Spinal cord (tissue), 10 donors: ENCODE measurements around the gene BCL7A. TPM values are rescaled to one million over a fixed set of nuclear protein-coding genes. Genes with fewer than 3 reads are reported as not detected.
A peak's percentile ranks its signal among the peaks of the same experiment; 100 is the strongest.

Experiments used
- DNase-seq, 6 donors: peaks; one replicate each; pipeline versions ENCODE4 v3.0.0 to v3.0.0-alpha.2; 2013 to 2015; ENCODE audit warnings: low spot score in 6 of 6, low read depth in 4 of 6
- H3K27ac ChIP-seq: one replicate; pipeline ENCODE4 v1.5.1; 2013; ENCODE audit warnings: low read depth, low read length, control low read depth
- H3K27me3 ChIP-seq: one replicate; pipeline ENCODE4 v1.6.1; 2013; ENCODE audit warnings: low read length; ENCODE audit not compliant: control insufficient read depth, insufficient read depth
- H3K36me3 ChIP-seq: one replicate; pipeline ENCODE4 v1.6.1; 2013; ENCODE audit warnings: low read length; ENCODE audit not compliant: control insufficient read depth, insufficient read depth
- H3K4me1 ChIP-seq: one replicate; pipeline ENCODE4 v1.6.1; 2013; ENCODE audit warnings: low read length; ENCODE audit not compliant: control insufficient read depth, insufficient read depth
- H3K4me3 ChIP-seq: one replicate; pipeline ENCODE4 v1.5.1; 2013; ENCODE audit warnings: low read depth, low read length, control low read depth
- H3K9me3 ChIP-seq: one replicate; pipeline ENCODE4 v1.6.1; 2013; ENCODE audit warnings: low read length; ENCODE audit not compliant: control insufficient read depth, insufficient read depth
- WGBS: methylation state at CpG from one replicate; pipeline ENCODE4 v1.1.5; 2013; ENCODE audit warnings: missing lambda C conversion rate; ENCODE audit not compliant: insufficient coverage; 5-methylcytosine and 5-hydroxymethylcytosine counted together
- polyA plus RNA-seq, 2 donors: library from polyadenylated mRNA; unstranded; fragments of 120-200 nt; gene quantifications; one replicate each; pipeline ENCODE4 v1.2.1, GENCODE V29; 2013; ENCODE audit not compliant: insufficient read length in 2 of 2
- total RNA-seq, 2 donors: library from RNA; depleted of rRNA in 1 of 2; stranded (reverse); fragments of 120-200 nt in 1 of 2; fragments of >200 nt in 1 of 2; gene quantifications; one replicate each; pipeline versions ENCODE4 v1.2.3 to v1.2.4, GENCODE V29; 2013 to 2014
- donor health status: healthy.

BCL7A gene
- total and polyA plus RNA-seq, 4 donors, result 17.9 to 45.6 (median 31.7) TPM

DNA sequence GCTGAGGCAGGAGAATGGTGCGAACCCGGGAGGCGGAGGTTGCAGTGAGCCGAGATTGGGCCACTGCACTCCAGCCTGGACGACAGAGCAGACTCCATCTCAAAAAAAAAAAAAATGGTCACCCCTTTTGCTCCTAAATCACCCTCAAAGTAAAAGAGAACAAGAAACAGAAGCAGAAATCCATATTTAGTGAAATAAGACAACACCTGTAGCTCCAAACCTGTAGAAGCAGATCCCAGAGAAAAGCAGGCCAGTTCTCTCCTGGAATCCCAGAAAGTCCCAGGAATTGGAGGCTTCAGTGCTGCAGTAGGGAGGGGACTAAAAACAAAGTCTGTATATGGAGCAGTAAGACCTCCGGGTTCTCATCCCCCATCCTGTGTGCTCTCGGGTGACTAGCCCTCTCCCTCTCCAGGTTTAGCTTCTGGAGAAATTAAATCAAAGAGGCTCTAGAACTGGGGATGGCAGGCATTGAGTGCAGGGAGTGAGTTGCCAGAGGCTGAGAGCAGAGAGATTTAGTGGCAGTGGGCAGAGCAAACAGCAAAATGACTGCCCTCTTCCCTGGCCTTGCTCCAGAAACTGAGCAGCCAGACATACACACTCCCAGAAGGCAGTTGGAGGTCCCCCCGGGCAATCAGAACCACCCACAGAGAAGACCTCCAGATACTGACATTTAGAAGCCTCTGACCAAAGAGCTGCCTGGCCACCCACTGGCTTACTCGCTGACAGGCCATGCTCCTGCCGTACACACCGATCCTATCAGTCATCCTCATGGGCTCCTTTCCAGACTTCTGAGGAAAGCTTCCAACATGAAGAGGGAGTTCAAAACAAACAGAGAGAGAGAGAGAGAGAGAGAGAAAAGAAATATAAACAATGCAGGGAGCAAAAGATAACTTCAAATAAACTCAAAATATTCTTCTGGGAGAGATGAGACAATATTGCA, 50.6 kb downstream of the BCL7A start:
- Histone ChIP-seq H3K27ac (peak overlapping the region; percentile 67), H3K4me3 (no peak overlapping the region), H3K9me3 (no peaks in the 10 kb centered on the region), H3K27me3 (no peaks in the 10 kb centered on the region), H3K36me3 (no peaks in the 10 kb centered on the region), H3K4me1 (peaks cover 19% of the 10 kb centered on the region)
- 67% methylated on average over 4 of the region's 11 CpGs for WGBS
- peak in 2 of 6 donors; percentile 74 to 76 for DNase-seq

GRCh38 chr12:122073815-122074214, 52.1 kb downstream of the BCL7A start:
- DNase-seq, result no peak
- H3K4me3 ChIP-seq, result no peak overlapping the region
- H3K27me3 ChIP-seq, result no peaks in the 10 kb centered on the region
- no peak overlapping the region for H3K27ac ChIP-seq
- no peaks in the 10 kb centered on the region for H3K9me3 ChIP-seq
- H3K36me3 ChIP-seq, result no peaks in the 10 kb centered on the region
- H3K4me1 ChIP-seq, result peaks cover 22% of the 10 kb centered on the region
- no CpG with 5 or more reads among the region's 1 CpG for WGBS

DNA sequence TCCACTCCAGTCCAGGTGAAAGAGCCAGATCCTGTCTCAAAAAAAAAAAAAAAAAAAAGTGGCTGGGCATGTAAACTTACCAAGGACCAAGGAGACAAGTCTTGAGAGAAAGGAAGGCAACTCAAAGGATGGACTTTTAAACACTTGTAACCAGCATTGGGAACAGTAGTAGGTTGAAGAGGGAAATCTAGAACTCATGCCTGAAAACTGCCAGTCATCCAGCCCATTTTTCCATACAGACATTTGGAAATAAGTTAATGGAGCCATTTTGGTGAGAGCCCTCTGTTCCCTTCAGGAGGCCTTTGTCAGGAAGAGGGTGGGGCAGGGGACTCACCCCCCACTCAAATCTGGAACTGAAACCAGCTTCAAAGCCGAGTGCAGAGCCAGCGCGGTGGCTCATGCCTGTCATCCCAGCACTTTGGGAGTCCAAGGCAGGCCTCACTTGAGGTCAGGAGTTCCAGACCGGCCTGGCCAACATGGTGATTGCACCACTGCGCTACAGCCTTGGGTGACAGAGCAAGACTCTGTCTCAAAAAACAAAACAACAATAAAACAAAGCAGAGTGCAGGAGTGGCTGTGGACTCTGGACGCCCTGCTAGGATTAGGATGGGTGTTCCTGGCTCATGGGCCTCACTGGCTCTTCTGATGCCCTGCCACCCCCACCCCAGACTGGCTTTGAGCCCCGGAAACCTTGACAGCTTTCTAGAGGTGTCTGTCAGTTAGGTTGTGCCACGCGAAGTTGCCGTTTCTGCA, 55.2 kb downstream of the BCL7A start:
- WGBS, result 88% methylated on average over 7 of the region's 10 CpGs
- H3K4me1 ChIP-seq, result peaks cover 47% of the 10 kb centered on the region

GRCh38 chr12:122078141-122079032, 56.7 kb downstream of the BCL7A start, which contains the start of gene MLXIP:
MLXIP (plus strand) TSS chr12:122078756; CDS start chr12:122078854, 98 bp downstream.
- DNase-seq, result peak in 5 of 6 donors; percentile 81 to 98 (median 89)
- no peaks in the 10 kb centered on the region for H3K9me3 ChIP-seq
- H3K36me3 ChIP-seq, result no peaks in the 10 kb centered on the region
- peaks cover 45% of the 10 kb centered on the region for H3K4me1 ChIP-seq
- H3K27ac ChIP-seq, result peak within 1 kb of the TSS; percentile 50
- under 1% methylated on average over 112 of the region's 113 CpGs for WGBS
- no peaks in the 10 kb centered on the region for H3K27me3 ChIP-seq
- peak within 1 kb of the TSS; percentile 81 for H3K4me3 ChIP-seq

More for the DNA sequence above, 55.2 kb downstream of the BCL7A start:
- DNase-seq, result no peak
- Histone ChIP-seq H3K27me3 (no peaks in the 10 kb centered on the region), H3K36me3 (no peaks in the 10 kb centered on the region), H3K27ac (no peak overlapping the region), H3K9me3 (no peaks in the 10 kb centered on the region), H3K4me3 (no peak overlapping the region)

DNA sequence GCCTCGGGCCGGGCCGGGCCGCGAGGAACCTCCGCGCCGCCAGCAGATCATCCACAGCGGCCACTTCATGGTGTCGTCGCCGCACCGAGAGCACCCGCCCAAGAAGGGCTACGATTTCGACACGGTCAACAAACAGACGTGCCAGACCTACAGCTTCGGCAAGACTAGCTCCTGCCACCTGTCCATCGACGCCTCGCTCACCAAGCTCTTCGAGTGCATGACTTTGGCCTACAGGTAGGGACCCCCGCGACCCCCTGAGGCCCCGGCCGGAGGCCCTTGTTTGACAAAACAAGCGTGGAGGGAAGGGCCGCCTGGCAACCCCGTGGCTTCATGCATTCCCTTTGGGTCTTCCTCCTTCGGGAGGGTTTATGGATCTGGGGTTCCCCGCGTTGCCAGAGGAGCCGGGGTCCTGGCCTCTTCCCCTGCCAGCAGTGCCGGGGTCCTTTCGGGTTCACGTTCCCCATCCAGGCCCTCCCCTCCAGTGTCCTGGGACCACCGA, 57.4 kb downstream of the BCL7A start:
- Histone ChIP-seq H3K4me1 (peaks cover 50% of the 10 kb centered on the region), H3K4me3 (peak overlapping the region; percentile 81), H3K27me3 (no peaks in the 10 kb centered on the region), H3K27ac (peak overlapping the region; percentile 33), H3K36me3 (peaks cover 4% of the 10 kb centered on the region), H3K9me3 (no peaks in the 10 kb centered on the region)
- WGBS, result 1% methylated on average over 38 of the region's 38 CpGs
- DNase-seq, result peak in 2 of 6 donors; percentile 33 to 50

GRCh38 chr12:122079532-122080081, 57.9 kb downstream of the BCL7A start:
- no peaks in the 10 kb centered on the region for H3K9me3 ChIP-seq
- peak overlapping the region; percentile 81 for H3K4me3 ChIP-seq
- H3K4me1 ChIP-seq, result peaks cover 50% of the 10 kb centered on the region
- 8% methylated on average over 6 of the region's 13 CpGs for WGBS
- peak overlapping the region; percentile 33 for H3K27ac ChIP-seq
- DNase-seq, result peak in 1 of 6 donors; percentile 37
- H3K36me3 ChIP-seq, result peaks cover 9% of the 10 kb centered on the region
- H3K27me3 ChIP-seq, result no peaks in the 10 kb centered on the region

DNA sequence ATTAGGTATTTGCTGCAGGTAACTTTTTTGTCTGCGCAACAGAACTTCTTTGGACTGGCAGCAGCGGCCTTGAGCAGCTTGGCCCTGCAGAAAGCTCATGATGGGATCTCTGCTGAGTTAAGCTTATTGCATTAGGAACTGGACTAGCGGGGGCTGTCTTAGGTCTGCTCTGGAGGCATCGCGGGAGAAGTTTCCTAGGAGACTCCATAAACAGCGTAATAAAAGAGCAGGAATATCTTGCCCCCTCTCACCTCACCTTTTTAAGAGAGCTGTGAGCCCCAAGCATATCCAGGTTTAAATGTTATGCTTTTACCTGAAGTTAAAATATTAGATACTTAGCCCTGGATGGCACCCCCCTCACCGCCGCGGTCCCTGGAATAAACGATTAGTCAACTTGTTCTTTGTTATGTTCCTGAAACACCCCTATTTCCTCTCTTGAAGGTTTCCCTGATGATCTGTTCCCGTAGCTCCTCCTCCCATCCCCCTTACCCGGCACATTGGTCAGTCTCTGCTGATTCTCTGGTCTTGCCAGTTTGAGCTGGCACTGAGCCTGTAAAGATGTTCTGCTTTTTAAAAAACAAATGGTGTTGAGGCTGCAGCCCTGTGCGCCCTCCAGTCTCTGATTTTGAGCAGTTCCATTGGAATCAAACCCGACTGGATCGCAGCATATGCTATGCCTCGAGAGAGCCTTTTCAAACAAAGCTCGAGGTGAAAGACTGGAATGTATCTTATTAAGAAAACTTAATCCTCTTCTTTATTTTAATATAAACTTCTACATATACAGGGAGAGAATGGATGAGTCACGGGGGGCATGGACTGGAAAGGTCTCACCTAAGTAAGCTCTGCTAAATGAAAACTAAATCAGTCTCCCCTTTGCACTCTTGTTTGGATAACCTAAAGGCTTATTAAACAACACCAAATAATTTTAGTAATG, 58.7 kb downstream of the BCL7A start:
- H3K9me3 ChIP-seq, result no peaks in the 10 kb centered on the region
- no peaks in the 10 kb centered on the region for H3K27me3 ChIP-seq
- peak overlapping the region; percentile 52 for H3K27ac ChIP-seq
- peaks cover 16% of the 10 kb centered on the region for H3K36me3 ChIP-seq
- 18% methylated on average over 7 of the region's 18 CpGs for WGBS
- peak in 2 of 6 donors; percentile 64 to 69 for DNase-seq
- H3K4me3 ChIP-seq, result peak overlapping the region; percentile 81
- H3K4me1 ChIP-seq, result peaks cover 50% of the 10 kb centered on the region

DNA sequence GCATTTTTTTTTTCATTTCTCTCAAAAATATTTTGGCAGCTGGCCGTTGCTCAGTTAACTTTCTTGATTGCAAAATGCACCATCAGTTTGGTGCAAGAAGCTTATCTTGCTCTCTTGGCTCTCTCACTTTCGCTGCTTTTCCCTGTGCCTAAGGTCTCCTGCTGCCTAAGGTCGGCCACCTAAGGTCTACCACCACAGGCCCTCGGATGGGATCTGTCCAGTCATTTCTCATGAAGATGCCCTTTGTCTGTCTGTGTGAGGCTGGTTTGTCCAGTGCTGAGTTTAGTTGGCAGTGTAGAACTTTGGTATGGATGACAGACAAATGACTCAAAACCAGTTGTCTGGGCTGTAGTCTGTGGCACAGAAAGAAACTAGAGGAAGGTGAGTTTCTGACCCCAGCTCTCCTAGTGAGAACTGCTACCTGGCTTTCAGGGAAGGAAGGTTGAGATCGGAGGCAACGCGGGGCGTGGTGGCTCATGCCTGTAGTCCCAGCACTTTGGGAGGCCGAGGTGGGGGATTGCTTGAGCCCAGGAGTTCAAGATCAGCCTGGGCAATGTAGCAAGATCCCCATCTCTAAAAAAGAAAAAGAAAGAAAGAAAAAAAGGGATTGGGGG, 59.5 kb downstream of the BCL7A start:
- no peak for DNase-seq
- Histone ChIP-seq H3K27me3 (no peaks in the 10 kb centered on the region), H3K27ac (peak overlapping the region; percentile 51), H3K4me1 (peaks cover 50% of the 10 kb centered on the region), H3K36me3 (peaks cover 20% of the 10 kb centered on the region), H3K4me3 (peak overlapping the region; percentile 81), H3K9me3 (no peaks in the 10 kb centered on the region)
- WGBS, result 87% methylated on average over 7 of the region's 9 CpGs
